Fibroblast of skin of scalp (primary cell): Measurements from ENCODE around the gene MAU2.
"Not testable (repeated sequence)": the region's sequence is repeated elsewhere in the genome, so short reads cannot be mapped to it uniquely, and the experiment has no call there.

Source experiments
- DNase-seq: peaks from one replicate; pipeline ENCODE4 v3.0.0-alpha.2; 2013

Gene MAU2

DNA sequence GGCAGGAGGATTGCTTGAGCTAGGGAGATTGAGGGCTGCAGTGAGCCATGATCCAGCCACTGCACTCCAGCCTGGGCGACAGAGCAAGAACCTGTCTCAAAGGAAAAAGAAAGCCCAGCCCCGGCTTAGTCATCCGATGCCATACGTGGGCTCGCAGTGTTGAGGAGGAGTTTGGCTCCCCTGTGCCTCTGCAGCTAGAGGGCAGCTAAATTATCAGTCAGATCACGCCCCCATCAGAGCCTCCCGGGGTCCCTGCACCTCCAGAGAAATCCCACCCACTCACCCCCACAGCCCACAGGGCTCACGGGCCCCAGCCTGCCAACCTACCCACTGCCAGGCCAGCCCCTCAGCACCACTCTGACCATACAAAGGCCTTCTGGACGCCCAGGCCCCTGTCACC, 27.6 kb downstream of the MAU2 start:
- DNase-seq, result no peak

- DNase-seq, result no peak
Measured at GRCh38 chr19:19349365-19349764, 28.7 kb downstream of the MAU2 start.

DNA sequence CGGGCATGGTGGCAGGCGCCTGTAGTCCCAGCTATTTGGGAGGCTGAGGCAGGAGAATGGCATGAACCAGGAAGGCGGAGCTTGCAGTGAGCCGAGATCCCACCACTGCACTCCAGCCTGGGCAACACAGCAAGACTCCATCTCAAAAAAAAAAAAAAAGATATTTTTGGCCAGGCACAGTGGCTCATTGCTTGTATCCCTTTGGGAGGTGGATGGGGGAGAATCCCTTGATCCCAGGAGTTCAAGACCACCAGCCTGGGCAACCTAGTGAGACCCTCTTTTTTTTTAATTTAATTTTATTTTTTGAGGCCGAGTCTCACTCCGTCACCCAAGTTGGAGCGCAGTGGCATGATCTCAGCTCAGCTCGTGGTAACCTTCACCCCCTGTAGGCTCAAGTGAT, 30.1 kb downstream of the MAU2 start:
- not testable (repeated sequence) for DNase-seq

GRCh38 chr19:19352823-19353222, 32.2 kb downstream of the MAU2 start:
- no peak for DNase-seq

DNA sequence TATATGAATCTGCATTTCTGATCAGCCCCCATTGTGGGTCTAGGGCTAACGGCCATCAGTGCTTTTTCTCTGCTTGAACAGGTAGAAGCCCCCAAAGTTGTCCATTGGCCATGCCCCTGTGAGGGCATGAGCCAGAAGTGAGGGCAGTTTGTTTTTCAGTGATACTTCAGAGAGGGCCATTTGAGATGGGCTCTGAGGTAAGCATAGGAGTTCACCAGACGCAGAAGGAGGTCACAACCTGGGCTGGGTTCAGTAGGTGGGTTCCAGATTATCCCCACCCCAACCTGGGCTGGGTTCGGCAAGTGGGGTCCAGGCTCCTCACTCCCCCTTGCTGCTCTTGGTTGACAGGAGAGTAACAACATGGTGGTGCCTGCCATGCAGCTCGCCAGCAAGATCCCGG, 33.4 kb downstream of the MAU2 start:
- no peak for DNase-seq

- no peak for DNase-seq
Measured at GRCh38 chr19:19354932-19355331, 34.3 kb downstream of the MAU2 start.

GRCh38 chr19:19355606-19356139, 35.0 kb downstream of the MAU2 start:
- DNase-seq, result no peak

- no peak for DNase-seq
Measured at GRCh38 chr19:19356500-19356899, 35.9 kb downstream of the MAU2 start.

- no peak for DNase-seq
Measured at GRCh38 chr19:19356901-19357566, 36.4 kb downstream of the MAU2 start.

DNA sequence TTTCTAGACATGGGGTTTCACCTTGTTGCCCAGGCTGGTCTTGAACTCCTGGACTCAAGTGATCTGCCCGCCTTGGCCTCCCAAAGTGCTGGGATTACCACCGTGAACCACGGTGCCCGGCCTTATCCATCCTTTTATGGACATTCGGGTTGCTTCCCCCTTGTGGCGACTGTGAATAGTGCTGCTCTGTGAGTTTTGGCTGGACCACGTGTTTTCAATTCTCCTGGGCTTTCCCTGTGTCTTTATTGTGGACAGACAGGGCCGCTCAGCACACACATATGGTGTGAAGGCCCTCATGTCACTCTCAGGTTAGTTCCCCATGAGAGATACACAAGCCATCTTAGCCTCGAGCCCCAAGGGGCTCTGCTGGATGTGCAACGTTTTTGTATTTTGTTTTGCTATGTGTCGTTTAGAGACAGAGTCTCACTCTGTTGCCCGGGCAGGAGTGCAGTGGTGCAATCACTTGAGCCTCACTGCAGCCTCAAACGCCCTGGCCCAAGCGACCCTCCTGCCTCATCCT, 40.5 kb downstream of the MAU2 start:
- DNase-seq, result peak; percentile 89

- DNase-seq, result no peak
Measured at GRCh38 chr19:19362075-19362474, 41.4 kb downstream of the MAU2 start.

GRCh38 chr19:19366434-19367396, 46.1 kb downstream of the MAU2 start:
- peak; percentile 74 for DNase-seq

DNA sequence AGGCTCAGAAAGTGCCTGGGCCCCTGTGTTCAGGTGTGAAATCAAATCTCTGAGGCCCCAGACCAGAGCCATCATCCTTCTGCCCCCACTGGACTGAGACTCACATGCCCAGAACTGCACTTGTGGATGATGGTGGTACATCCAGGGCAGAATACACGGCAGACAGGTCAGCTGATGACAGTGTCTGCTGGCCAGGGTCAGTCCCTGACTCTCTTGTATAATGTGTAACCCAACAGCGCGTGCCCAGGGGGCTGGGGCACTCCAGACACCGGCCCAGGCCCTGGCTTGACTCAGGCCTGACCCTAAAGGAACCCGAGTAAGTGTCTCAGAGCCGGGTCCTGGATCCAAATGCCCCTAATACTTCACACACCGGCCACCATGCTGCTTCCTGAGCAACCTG, 47.5 kb downstream of the MAU2 start:
- DNase-seq, result no peak

DNA sequence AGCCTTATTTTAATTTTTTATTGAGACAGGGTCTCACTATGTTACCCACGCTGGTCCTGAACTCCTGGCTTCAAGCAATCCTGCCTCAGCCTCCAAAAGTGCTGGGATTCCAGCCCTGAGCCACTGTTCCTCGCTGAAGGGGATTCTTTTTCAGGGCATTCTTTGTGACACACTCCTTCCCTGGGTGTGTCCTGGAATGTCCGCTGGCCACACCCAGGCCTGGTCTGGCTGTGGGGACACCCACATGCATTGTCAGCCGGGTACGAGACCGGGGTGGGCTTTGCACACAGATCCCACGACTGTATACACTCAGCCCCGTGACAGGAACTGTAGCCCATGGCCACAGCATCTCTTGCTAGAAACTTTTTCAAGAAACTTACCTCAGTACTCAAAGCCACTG, 50.4 kb downstream of the MAU2 start:
- peak; percentile 29 for DNase-seq

DNA sequence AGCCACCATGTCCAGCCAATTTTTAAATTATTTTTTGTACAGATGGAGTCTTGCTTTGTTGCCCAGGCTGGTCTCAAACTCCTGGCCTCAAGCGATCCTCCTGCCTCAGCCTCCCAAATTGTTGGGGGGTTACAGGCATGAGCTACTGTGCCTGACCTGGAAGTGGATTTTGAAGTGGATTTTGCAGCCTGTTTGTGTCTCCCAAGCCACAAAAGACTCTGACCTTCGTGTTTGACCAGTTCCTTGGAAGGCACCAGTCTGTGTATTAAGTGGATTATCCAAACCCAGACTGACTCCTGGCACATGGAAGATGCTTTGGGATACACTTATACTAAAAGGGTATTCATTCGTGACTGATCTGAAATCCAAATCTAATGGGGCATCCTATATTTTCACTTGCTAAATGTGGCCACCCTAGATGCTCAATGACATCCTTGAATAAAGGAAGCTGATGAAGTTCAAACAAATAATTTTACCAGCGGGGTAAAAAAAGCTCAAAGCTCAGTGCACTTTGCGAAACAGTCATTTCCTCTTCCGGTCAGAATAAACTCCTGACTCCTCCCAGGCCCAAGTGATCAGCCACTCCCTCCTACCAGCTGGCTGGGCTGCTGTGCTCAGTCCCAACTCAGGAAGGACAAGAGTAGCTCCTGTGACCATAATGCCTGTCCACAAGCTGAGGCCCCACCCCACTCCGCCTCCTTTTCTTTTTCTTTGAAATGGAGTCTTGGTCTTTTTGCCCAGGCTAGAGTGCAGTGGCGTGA, 52.2 kb downstream of the MAU2 start:
- DNase-seq, result peak; percentile 20

DNA sequence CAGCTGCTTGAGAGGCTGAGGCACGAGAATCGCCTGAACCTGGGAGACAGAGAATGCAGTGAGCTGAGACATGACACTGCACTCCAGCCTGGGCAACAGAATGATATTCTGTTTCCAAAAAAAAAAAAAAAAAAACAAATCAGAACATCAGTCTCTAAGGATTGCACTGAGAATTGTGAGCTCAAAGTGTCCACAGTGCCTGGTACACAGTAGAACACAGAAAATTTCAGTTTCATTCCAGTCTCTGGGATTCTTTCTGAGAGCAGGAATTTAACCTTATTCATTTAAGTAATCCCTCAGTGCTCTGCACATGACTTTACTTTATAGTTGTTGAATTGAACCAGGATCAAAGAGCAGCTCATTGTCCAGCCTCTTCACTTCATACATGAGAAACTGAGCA, 58.9 kb downstream of the MAU2 start:
- DNase-seq, result no peak

- not testable (repeated sequence) for DNase-seq
Measured at GRCh38 chr19:19380316-19380715, 59.7 kb downstream of the MAU2 start.

GRCh38 chr19:19381007-19381926, 60.6 kb downstream of the MAU2 start:
- no peak for DNase-seq

DNA sequence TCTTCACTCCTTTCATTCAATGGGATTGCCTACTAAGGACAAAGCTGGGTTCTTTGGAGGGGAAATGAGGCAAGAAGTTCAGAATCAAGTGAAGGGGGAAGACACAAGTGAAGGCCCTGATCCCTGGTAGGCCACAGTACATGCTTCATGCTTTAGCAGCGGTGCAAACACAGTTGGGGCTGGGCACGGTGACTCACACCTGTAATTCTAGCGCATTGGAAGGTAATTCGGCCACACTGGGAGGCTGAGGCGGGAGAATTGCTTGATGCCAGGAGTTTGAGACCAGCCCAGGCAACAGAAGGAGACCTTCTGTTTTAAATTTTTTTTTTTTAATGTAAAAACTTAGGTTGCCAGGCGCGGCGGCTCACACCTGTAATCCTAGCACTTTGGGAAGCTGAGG, 61.5 kb downstream of the MAU2 start:
- DNase-seq, result no peak

DNA sequence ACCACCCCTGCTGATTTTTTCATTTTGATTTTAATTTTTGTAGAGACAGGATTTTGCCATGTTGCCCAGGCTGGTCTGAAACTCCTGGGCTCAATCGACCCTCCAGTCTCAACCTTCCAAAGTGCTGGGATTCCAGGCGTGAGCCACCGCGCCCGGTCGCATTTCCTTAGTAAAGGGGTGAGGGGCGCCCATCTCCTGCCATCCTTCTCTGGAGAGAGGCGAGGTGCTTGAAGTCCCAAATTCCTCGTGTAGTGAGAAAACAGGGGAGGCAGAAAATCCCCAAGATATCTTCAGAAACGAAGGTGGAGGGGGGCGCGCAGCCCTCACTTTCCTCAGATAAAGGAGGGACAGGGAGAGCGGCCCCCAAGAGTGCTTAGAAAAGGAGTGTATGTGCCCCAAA, 63.9 kb downstream of the MAU2 start:
- DNase-seq, result no peak

DNA sequence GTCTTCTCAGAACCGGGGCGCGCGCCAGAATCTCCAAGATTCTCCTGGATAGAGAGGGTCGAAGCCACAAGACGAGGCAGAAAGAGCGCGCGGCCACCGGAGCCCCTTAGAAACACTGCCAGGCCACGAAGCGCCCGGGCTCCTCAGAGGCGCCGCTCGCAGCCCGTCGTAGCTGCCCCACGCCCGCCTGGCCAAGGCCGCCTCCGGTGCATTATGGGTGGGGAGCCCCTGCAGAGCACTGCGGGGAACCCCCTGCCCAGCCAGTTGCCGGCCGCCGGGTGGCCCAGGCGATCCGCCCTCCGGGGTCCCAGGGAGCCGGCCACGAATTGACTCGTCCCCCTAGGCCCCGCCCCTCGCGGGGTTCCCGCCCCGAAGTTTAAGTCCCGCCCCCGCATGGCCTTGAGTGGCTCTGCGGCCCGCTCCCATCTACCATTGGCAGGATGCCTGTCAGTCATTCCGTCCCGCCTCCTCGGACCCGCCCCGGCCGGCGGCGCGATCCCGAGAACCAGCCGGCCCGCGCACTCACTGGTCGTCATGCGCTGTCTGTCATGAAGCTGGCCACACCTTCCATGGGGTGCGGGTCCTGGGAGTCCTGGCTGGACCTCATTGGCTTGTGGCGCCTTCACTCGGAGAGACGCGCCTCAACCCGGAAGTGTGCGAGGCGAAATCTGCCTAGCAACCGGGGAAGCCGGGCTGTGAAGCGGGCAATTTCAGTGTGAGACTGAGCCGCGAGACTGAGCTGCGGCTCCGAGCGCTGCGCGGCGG, 64.7 kb downstream of the MAU2 start:
- DNase-seq, result peak; percentile 100
